ENCODE results near the gene MAP1LC3A.

GRCh38 chr20:34512955-34513419 lies 45.5 kb upstream of the MAP1LC3A start:
- TF ChIP-seq, protein P1, sequence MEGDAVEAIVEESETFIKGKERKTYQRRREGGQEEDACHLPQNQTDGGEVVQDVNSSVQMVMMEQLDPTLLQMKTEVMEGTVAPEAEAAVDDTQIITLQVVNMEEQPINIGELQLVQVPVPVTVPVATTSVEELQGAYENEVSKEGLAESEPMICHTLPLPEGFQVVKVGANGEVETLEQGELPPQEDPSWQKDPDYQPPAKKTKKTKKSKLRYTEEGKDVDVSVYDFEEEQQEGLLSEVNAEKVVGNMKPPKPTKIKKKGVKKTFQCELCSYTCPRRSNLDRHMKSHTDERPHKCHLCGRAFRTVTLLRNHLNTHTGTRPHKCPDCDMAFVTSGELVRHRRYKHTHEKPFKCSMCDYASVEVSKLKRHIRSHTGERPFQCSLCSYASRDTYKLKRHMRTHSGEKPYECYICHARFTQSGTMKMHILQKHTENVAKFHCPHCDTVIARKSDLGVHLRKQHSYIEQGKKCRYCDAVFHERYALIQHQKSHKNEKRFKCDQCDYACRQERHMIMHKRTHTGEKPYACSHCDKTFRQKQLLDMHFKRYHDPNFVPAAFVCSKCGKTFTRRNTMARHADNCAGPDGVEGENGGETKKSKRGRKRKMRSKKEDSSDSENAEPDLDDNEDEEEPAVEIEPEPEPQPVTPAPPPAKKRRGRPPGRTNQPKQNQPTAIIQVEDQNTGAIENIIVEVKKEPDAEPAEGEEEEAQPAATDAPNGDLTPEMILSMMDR (conservative IDR thresholded peaks at IDR 0.05): no peak
- no peak for TF ChIP-seq ZFX (IDR thresholded peaks at IDR 0.05)

All from C4-2B (cell line).